ENCODE data around the gene DDOST.

Gene DDOST

DNA sequence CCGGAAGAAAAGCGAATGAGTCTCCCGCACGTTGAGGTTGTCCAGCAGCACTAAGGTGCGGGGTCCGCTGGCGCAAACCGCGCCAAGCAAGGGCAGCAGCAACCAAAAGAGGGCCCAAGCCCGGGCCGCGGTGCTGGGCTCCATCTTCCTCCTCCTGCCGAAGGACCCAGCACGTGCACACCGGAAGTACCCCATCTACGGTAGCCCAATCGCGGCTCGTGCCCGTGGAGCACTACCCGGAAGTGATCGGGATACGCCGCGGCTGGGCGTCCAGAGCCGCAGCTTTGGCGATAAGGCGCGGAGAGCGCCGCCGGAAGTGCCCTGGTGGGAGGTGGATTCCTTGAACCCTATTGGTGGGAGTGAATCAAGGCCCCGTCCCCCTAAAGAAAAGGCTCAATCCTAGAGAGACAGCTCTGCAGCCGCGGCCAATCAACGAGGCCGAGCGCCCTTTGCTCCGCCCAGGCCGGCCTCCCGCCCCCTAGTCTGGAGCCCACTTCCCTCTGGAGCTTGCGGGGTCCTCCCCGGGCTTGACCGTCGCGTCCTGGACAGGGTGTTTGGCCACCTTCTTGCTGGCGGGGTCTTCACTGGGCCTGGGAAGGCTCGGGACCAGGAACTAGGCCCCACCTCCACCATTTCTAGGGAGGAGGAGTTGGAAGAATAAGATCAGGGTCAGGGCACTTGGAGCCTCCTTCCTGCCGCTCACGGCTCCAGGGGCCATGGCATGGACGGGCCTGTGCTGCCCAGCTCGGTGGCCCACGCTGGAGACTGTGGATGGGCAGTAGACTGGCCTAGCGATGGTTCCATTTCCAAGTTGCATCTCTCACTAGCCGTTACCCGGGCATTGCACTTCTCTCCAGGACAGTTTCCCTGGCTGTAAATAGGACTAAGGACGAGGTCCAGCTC lies at the start of gene DDOST:
Gene DDOST (minus strand): TSS at position 163 of the 903 bp plus-strand sequence. CDS start 19 bp downstream, at position 144.
- peak; percentile 96 to 97 for ATAC-seq

DNA sequence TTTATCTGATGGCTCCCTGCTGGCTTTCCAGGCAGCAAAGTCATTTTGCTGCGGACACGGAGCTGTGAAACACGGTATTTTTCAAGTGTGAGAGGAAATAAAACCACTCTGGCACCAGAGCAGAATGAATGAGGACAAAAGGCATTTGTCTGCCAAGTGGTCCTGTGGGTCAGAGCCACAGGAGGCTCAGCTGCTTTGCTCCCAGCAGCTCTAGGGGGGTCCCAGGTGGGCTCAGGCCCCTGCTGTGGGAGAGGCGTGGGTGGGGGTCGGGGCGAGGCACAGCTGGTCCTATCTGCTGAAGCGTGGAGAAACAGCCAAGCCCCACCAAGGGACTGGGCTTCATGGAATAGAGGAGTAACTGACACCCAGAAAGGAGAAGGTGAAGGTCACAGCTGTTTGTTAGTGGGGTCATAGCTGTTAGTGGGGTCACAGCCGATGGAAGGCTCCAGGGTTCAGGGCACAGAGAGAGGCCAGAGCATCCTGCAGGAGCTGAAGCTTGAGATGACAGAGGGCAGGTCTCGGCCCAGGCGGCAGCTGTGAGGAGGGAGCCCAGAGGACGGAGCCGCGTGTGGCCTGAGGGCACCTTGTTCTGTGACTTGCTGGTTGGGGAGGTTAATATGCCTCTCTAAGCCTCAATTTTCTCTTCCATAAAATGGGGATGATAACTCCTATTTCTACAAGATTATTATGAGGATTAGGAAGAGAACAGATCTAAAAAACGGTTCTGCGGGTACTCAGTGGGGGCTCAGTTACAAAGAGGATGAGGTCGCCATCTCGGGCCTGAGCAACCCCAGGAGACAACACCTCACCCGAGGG lies 49.5 kb upstream of the DDOST start:
- ATAC-seq = no peak

DNA sequence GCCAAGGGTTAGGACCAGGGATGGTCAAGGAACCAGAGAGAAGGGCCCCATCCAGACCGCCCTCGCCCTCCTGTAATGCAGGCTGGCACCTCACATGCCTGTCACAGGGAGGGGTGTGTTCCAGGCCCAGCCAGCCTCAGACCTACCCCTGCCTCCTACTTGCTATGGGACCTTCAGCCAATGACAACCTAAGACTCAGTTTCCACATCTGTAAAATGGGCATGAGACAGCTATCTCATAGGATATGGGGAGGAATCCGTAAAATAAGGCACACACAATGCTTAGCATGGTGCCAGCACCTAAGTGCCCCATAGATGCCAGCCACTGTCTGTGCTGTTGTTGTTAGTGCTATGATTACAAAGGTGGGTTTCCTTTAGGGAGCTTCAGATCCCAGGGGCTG lies 48.7 kb upstream of the DDOST start:
- ATAC-seq = no peak

DNA sequence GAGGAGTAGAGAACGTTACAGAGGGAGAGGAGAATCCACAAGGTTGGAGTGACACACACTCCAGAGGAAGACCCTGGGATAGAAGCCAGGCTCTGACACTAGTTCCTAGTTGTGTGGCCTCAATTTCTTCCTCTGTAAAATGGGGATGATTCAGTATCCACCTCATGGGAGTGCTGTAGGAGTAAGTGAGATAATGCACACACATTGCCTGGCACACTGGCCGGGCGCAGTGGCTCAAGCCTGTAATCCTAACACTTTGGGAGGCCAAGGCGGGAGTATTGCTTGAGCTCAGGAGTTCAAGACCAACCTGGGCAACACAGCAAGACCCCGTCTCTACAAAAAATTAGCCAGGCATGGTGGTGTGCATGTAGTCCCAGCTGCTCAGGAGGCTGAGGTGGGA lies 47.7 kb upstream of the DDOST start:
- no peak for ATAC-seq

DNA sequence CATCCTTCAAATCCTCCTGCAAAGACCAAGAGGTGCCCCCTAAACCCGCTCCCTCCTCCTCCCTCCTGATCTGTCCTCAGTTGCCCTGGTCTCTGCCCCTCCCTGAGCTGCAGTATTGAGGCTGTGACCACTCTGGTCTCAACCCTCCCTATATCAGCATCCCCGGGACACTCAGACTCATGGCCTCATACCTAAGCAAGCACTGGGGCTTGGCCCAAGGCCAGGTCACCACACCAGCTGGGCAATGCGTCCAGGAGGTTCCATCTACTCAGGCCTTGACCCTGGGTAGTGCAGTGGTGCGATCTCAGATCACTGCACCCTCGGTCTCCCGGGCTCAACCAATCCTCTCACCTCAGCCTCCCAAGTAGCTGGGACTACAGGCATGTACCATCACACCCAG lies 46.9 kb upstream of the DDOST start:
- ATAC-seq = no peak

DNA sequence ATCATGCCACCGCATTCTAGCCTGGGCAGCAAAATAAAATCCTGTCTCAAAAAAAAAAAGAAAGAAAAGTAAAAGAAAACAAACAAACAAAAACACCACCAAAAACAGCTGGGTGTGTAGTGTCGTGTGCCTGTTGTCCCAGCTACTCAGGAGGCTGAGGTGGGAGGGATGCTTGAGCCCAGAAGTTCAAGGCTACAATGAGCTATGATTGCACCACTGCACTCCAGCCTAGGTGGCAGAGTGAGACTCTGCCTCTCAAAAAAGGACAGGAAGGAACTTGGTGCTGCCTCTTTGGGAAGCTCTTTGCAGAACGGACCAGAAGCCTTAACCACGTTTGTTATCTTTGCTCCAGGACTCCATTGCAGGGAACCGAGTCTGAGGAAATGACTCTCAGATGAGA lies 45.7 kb upstream of the DDOST start:
- no peak for ATAC-seq

DNA sequence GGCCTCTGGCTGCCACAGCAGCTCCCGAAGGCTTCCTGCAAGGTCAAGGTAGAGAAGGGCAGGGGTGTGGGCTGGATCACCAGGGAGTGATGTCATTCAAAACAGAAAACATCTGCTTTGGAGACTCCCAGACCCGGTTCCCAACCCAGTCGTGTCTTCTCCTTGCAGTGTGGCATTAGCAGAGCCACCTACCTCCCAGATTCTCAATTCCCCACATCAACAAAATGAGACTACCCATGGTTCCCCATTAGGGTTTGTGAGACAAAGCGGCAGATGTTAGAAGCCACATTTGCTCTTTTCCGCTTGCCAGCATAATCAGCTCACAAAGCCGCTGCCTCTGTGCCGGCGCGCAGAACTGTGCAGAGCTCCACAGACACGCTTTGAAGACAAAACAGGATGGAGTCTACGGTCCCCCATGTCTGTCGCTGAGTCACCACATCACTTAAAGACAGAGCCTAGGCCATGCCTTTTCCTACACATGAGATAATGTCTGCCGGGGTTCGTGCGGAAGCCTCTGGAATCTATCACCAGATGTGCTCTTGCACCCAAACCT lies 44.1 kb upstream of the DDOST start:
- no peak for ATAC-seq

DNA sequence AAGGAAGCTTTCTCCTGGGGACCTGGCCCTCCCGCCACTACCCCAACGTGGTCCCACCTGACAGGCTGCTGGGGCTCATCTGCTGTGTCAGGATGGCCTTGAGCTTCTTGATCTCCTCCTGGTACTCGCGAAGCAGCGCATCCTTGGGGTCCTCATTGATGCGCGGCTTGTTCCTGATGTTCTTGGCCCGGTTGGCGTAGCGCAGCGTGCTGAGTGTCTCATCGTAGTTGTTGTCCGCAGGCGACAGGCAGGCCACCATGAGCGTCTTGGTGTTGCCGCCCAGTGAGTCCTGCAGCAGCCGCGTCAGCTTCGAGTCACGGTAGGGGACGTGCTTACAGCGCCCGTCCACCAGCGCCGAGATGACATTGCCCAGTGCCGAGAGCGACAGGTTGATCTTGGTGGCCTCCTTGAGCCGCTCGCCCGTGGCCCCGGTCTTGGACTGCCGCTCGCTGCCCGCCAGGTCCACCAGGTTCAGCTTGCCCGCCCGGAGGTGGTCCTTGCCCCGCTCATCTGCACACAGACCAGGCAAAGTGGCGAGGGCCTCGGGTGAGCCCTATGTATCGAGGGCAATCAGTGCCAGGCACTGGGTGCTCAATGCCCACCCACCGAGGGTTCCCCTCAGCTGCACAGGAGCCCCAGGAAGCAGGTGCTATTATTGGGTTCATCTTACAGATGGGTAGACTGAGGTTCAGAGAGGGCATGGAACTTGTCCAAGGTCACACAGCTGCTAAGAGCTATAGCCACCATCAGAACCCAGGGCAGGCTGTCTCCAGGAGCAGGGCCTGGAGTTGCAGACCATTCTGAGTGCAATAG lies 43.4 kb upstream of the DDOST start:
- ATAC-seq = no peak

DNA sequence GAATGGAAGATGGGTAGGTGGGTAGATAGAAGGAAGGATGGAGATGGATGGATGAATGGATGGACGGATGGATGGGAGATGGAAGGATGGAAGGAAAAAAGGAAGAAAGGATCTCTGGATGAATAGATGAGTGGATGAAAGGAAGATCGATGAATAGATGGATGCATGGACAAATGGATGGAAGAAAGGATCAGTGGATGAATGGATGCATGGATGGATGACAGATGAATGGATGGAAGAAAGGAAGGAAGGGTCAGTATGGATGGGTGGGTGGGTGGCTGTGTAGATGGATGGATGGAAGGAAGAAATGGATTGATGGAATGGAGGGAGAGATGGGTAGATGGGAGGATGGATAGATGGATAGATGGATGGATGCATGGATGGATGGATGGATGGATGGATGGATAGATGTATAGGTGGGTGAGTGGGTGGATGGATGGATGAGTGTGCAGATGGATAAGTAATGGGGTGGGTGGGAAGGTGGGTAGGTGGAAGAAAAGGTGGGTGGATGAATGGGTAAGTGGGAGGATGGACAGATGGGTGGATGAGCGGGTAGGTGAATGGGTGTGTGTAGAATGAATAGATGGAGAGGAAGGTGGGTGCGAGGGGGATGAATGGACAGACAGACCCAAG lies 42.1 kb upstream of the DDOST start:
- ATAC-seq = no peak

DNA sequence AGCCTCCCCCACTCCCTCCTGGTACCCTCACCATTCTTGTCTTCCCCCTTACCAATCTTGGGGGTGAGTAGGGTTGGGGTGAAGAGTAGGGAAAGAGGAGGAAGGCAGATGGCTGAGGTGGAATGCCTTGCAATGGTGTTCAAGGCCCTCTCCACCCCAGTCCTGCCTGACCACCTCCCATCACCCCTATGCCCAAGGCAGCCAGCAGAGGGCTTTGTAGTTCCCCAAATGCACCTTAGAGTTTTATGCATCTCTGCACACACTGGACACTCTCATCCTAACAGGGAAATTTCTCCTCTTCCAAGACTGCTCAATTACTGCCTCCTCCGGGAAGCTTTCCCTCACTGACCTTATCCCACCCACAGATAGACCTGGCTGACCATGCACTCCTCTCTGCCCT lies 41.2 kb upstream of the DDOST start:
- no peak for ATAC-seq

DNA sequence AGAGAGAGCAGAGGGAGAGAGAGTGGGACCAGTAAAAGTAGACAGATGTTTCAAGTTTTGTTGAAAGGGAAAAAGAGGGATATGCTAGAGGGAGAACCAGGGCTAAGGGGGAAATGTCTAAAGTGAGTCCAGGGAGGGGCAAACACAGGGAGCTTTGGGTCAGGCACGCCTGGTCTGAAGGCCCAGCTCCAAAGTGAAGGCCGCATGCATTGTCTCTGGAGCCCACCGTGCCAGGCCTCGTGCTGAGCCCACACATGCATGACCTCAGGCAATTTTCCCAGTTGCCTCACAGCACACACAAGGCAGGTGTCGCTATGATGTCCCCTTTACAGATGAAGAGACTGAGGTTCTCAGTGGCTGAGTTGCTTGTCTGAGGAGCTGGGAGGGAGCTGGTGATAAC lies 40.7 kb upstream of the DDOST start:
- ATAC-seq = no peak

DNA sequence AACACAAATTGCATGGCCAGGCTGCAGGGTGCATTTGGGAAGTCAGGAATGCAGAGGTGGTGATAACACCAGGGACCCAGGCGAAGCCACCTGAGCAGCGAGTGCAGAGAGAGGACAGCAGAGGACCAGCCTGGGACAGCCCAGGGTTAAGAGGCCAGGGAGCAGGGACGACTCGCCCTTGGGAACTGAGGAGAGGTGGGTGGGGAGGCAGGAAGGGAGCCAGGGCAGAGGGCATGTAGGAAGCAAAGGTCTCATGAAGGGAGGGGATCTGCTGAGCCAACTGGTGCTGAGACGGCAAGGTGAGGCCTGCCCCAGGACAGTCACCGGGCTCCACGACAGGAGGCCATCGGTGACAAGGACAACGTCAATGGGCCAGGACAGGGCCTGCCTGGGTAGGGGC lies 40.3 kb upstream of the DDOST start:
- ATAC-seq = no peak

DNA sequence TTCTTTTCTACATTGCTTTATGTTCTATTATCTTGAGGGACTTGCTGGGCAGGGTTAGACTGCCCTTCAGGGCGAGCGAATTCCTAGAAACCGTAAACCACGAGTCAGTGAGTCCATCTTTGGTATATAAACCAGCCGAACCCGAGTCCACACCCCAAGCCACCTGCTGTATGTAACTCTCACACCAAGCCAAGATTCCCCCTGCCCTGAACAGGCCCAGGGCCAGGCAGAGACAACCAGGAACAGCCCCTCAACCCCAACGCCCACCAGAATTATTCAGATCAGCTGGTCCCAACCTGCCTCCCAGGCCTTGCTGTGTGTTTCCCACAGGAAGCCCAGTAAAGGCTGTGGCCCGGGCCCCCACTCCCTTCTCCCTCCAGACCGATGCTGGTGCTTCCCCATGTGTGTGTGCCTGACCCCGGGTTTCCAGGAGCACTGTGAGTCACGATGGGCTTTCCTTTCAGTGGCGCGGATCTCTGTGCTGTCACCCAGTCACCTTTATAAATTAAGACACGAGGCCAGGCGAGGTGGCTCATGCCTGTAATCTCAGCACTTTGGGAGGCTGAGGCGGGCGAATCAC lies 39.6 kb upstream of the DDOST start:
- ATAC-seq = no peak

DNA sequence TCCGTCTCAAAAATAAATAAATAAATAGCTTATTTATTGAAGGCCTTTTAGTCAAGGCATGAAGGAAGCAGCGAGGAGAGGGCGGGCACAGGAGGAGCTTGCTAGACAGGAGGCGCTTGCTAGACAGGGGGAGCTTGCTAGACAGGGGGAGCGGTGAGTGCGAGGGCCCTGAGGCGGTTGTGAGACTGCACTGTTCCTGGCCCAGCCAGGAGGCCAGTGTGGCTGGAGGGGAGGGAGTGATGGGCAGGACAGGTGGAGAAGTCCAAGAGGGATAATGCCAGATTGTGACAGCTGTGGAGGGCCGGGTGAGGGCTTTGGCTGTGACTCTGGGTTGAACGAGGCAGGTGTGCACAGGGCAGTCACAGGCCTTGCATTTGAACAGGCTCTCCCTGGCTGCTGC lies 38.4 kb upstream of the DDOST start:
- ATAC-seq = no peak

DNA sequence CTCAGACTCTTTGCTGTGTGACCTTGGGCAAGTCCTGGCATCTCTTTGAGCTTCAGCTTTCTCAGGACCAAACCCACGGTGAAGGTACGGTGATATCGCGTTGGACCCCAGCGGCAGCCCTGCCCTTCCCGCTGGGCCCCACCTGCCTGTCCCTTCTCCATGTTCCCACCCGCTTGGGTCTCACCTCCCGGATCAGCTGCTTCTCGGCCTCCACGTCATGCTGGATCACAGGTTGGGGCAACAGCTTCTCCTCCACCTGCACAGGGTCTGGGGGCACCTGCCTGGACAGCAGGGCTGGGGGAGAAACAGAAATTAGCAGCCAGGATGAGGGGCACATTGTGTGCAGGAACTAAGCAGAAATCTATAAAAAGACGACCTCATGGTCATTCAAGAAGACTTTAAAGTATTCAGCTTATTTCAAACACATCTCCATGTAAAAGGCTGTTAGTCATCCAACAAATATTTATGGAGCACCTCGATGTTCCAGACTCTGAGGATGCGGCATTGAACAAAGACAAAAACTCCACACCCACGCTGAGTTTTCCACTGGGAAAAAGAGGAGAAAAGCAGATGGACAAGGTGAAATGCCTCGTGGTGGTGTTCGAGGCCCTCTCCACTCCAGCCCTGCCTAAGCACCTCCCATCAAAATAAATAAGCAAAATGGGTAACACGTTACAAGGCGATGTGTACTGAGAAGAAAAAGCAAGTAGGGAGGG lies 37.2 kb upstream of the DDOST start:
- ATAC-seq = no peak

DNA sequence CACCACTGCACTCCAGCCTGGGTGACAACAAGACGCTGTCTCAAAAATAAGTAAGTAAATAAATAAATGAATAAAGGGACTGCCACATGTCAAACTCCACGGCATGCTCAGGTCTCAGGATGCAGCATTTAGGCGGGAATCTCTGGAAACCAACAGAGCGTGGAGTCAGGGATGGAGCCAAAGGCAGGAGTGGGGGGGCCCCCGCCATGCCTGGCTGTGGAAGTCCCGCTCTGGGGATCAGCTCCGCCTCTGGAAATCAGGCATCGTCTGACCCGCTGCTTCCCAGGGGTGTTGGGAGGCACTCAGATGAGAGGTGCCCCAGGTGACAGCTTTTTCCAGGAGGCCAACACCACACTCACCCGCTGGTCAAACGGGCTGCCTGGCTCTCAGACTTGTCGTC lies 36.4 kb upstream of the DDOST start:
- ATAC-seq = no peak

DNA sequence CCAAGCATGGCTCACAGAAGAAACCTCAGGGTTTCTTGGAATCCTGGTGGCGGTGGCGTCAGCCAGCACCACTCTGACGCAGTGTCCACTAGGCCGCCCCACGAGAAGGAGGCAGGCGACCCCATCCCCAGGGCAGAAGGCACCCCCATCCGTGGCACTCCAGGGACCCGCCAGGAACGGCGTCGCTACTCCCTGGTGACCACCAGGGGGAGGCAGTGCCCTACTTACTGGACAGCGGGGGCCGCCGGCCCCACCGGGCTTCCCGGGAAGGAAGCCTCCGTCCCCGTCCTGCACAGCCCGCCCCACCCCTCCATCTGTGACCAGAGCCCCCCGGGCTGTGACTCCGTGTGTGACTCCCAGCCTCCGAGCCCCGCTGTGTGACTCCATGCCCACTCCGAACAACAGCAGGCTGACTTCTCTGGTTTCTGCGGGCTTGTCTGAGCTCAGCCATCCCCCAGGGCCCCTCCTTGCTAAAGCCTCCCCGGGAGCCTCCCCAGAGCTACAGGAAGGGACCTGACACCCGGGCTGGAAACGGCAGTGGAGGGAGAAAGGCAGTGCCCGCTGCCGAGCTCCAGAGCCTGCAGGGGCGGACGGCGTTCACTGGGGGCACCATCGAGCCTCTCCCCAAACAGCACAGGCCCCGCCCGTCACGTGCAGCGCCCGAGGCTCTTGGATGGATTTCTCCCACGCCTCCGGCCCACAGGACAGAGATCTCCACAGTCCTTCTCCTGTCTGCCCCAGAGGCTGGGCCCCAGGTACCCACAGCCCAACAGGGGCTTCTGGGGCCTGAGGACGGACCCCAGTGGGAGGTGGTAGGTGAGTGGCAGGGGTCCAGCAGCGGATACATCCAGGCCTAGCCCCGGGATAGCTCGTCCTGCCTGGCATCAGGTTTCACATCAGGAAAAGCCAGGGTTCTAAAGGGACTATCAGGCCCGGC lies 35.5 kb upstream of the DDOST start:
- ATAC-seq = peak; percentile 92 to 93

DNA sequence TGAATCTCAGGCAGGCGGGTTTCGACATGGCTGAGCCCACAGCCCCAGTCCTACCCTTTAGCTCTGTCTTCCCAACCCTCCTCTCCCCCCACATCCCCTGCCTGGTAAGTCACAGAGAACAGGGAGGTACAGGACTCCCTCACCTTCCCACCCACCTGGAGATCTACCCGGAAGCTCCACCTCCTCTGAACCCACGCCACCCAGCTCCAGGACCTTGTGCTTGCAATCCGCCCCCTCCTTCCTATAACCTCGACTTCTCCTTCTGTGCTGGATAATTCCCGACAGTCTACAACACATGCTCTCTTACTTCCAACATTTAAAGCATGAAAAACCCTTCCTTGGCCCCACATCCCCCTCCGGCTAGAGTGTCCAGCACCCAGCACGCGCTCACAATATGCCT lies 34.3 kb upstream of the DDOST start:
- no peak for ATAC-seq

DNA sequence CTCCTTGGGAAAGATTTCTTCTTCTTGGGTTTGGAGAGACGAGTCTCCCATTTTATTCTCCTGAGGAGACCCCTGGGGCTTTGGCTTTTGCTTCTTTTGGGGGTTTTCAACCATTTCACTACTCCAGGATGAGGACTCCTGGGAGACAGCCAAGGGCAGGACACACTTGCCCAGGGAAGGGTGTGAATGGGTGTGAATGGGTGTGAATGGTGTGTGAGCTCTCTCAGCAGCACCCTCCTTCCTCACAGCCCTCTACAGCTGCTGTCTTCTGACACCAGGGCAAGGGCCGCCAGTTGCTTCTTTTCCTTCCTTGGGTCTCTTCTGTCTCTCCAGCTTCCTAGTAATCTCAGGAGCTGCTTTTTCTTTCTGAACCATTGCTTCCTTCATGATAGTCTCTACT lies 32.5 kb upstream of the DDOST start:
- no peak for ATAC-seq

DNA sequence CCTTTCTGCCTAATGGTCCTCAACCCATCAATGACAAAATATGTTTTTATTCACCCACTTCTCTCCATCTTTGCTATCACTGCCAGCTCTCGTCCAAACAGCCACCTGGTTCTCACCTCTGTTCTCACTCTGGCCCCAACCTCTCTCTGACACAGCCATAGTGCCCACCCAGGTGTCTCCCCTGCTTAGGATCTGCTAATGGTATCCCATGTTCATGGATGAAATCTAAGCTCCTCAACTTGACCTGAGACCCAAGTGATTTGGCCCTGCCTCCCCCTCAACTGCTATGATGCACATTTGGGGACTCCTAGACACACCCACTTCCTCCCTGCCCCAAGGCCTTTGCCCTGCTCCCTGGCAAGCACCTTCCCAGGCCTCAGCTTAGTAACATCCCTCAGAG lies 30.7 kb upstream of the DDOST start:
- ATAC-seq = no peak
